GM18508 (cell line): ENCODE measurements around the gene MX1.
A peak's percentile ranks its signal among the peaks of the same experiment; 100 is the strongest.
"Not testable (repeated sequence)": the region's sequence is repeated elsewhere in the genome, so short reads cannot be mapped to it uniquely, and the experiment has no call there.

Experiments used
- ATAC-seq: cut with Tn5 transposase; IDR thresholded peaks from one replicate; pipeline ENCODE4 v1.9.1; 2021; ENCODE audit warnings: moderate number of reproducible peaks; ENCODE audit not compliant: insufficient read depth, unreplicated experiment

MX1 gene

DNA sequence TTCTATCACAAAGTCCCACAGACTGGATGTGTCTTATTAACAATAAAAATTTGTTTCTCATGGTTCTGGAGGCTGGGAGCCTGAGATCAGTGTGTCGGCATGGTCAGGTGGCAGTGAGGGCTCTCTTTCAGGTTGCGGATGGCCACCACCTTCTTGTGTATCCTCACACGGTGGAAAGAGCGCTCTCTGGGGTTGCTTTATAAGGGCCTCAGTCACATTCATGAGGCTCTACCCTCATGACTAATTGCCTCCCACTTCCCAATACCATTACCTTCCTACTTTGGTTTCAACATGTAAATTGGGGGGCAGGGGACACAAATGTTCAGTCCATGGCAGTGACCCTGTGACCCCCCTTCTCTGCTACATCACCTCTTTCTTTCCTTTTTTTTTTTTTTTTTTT, 20.7 kb upstream of the MX1 start:
- ATAC-seq: no peak

DNA sequence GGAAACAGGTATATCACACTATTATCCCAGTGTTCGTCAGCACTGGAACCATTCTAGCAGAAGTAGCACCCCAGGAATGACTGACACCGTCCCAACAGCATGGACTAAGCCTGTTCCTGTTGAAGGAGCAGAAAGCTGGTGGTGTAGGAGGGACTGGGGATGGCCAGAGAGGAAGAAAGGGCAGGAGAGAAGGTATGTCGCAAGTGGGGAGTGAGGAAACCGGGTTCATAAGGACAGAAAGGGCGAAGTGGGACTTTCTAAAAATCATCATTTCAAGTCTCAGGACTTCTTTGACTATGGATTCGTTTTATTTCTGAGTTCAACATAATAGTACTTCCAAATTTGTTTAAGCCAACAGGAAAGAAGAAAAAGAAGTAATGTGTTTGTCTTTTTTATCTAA, 19.7 kb upstream of the MX1 start:
- ATAC-seq: no peak

DNA sequence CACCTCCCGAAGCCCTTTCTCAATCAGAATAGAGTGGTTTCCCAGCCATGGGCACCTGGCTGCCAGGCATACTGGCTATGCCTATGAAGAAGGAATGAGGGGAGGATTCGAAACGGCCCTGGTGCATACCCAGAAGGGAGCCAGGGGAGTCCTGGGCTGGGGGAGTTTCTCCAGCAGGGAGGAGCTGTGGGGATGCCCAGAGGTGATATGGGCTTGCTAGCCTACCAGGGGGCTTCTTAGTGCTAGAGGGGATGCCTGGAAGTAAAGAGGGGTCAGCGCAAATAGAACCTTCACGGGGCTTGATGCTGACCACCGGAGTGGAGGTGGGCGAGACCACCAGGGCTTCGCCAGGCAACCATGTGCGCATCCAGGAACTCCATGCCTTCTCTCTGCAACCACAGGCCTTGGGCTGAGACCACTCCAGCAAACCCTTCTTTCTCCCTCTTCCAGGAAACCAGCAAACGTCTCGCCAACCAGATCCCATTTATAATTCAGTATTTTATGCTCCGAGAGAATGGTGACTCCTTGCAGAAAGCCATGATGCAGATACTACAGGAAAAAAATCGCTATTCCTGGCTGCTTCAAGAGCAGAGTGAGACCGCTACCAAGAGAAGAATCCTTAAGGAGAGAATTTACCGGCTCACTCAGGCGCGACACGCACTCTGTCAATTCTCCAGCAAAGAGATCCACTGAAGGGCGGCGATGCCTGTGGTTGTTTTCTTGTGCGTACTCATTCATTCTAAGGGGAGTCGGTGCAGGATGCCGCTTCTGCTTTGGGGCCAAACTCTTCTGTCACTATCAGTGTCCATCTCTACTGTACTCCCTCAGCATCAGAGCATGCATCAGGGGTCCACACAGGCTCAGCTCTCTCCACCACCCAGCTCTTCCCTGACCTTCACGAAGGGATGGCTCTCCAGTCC, 18.2 kb upstream of the MX1 start:
- no peak for ATAC-seq

DNA sequence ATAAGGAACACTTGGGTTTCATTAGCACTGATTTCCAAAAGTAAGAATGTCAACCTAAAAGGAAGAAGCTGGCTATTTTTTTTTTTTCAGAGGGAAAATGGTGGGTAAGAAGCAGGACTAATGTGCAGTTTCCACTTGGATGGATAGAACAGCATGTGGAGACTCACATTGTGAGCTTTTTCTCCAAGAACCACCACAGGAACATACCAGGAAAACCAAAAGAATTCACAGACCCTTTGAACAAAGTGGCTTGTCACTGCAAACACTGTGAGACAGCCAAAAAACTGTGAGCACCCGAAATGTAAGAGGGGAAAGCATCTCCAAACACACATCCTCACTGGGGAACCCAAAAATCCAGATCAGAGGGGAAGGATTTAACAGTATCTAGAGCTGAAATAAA, 15.7 kb upstream of the MX1 start:
- no peak for ATAC-seq

DNA sequence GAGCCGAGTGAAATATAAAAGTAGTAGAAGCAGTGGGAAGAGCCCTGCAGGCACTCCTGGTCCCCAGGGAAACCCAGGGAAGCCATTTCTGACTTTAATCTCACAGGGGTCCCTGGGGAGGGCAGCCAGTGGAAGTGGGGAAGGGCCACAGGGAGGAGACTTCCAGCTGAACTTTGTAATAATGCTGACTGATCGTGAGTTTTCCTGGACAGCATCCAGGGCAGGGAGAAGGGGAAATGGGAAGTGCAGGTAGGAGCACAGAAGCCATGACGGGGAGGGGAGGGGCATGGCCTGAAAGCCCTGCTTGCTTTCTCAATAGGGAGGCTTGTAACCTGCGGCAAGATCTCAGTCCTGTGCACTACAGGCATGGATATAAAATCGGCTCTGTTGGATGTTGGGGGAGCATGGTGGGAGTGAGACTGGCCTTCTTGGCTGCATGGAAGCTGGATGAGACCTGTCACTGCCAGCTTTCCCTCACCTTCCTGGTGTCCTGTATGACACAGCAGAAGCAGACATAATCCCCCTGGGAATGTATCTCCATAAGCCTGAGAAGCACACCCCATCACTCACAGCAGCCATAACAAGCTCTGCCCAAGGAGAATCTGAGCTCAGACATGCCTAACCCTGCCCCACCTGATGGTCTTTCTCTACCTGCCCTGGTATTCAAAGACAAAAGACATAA, 15.1 kb upstream of the MX1 start:
- no peak for ATAC-seq

DNA sequence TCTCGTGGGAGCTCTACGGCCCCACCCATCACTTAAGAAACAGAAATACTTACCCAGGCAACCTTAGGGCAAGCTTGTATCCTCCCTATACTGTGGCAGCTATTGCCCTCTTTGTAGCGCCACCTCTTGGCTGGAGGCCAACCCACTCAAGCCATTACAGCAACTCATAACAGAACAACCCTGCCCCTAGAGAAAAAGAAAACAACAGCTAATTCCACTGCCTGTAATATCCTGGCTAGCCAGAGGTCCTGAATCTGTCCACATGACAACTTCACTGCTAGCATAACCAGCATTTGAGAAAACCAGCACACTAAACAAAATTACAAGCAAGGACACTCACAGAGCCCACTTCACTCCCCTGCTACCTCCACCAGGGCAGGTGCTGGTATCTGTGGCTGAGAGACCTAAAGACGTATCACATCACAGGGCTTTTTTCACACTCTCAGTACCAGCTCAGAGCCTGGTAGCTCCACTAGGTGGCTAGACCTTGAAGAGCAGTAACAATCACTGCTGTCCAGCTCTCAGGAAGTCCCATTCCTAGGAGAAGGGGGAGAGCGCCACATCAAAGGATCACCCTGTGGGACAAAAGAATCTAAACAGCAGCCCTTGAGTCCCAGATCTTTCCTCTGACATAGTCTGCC, 14.5 kb upstream of the MX1 start:
- no peak for ATAC-seq

DNA sequence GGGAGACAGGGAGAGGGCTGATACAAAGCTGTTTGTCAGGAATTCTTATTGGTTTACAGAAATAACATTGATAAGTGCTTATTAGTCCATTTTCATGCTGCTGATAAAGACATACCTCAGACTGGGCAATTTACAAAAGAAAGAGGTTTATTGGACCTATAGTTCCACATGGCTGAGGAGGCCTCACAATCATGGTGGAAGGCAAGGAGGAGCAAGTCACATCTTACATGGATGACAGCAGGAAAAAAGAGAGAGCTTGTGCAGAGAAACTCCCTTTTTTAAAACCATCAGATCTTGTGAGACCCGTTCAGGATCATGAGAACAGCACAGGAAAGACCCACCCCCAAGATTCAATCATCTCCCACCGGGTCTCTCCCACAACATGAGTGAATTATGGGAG, 8.5 kb upstream of the MX1 start:
- ATAC-seq: not testable (repeated sequence)

DNA sequence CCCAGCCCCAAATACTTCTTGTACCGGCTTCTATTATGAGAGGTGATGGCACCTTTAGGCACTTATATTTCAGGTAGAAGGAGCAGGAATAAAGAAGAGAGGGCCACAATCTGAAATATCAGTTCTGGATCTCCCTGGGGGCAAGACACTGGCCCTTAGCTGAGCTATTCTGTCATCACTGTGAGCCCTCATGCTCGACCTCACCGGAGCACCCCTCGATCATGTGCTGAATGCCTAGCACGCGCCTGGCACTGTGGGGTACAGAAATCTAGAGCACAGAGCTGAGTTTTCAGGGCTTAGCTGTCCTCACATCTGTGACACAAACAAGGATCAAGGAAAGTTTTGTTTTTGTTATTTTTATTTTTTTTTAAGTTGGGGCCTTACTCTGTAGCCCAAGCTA, 7.6 kb upstream of the MX1 start:
- no peak for ATAC-seq

DNA sequence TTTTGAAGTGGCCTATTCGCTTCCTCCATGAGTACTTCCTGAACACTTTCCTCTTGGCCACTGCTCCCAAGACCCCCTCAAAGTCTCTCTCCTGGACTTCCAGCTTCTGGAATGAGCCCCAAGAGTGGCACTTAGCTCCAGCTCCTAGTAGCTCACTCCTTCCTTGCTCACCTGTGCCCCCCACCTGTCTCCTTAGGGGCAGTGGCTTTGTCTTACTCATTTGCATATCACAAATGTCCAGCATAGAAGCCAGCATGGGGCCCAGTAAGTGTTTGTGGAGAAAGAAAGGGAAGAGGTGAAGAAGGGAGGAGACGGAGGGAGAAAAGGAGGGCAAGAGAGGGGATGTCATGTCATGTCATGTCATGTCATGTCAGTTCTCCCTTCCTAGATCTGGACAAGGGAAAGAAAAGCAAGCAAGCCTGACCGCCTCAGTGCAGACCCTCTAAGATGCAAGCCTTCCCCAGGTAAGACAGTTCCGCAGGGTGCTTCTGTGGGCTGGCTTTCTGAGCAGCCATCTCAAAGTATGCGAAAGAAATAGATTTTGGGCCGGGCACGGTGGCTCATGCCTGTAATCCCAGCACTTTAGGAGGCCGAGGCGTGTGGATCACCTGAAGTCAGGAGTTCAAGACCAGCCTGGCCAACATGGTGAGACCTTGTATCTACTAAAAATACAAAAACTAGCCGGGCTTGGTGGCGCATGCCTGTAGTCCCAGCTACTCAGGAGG, 6.9 kb upstream of the MX1 start:
- no peak for ATAC-seq

DNA sequence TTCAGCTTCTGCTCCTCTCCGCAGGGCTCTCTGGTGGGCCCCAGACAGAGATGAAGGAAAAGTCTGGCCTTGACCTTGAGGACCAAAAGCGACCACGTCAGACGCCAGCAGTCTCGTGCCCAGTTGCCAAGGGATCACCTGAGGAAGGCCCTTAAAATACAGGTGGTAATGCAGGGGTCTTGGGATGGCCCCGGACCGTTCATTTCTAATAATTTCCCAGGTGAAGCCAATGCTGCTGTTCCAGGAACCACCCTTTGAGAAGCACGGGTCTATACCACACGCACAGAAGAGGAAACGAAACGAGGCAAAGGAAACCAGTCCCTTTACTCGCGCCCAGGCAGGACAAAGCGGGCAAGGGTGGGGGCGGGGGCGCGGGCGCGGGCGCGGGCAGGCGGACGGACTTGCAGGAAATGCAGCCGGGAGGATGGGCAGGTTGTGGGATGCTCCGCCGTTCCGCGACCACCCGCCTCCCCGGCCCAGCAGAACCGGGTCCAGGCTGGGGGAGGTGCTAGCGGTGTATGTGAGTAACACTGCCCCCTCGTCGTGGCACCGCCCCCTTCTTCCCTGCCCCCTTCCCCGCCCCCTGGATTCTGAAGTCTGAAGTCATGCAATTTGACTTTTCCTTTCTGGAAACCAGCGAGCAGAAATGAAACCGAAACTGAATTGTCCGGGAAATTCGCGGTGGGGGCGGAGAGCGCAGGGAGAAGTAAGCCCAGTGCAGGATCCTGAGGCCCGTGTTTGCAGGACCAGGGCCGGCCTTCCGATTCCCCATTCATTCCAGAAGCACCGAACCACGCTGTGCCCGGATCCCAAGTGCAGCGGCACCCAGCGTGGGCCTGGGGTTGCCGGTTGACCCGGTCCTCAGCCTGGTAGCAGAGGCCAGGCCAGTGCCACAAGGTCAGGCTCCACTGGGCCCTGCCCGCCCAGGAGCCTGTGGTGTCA, 5.8 kb upstream of the MX1 start:
- ATAC-seq: peak; percentile 60

DNA sequence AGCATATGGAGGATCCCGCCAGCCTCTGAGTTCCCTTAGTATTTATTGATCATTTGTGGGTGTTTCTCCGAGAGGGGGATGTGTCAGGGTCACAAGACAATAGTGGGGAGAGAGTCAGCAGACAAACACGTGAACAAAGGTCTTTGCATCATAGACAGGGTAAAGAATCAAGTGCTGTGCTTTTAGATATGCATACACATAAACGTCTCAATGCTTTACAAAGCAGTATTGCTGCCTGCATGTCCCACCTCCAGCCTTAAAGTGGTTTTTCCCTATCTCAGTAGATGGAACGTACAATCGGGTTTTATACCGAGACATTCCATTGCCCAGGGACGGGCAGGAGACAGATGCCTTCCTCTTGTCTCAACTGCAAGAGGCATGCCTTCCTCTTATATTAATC, 5.0 kb upstream of the MX1 start:
- ATAC-seq: not testable (repeated sequence)

DNA sequence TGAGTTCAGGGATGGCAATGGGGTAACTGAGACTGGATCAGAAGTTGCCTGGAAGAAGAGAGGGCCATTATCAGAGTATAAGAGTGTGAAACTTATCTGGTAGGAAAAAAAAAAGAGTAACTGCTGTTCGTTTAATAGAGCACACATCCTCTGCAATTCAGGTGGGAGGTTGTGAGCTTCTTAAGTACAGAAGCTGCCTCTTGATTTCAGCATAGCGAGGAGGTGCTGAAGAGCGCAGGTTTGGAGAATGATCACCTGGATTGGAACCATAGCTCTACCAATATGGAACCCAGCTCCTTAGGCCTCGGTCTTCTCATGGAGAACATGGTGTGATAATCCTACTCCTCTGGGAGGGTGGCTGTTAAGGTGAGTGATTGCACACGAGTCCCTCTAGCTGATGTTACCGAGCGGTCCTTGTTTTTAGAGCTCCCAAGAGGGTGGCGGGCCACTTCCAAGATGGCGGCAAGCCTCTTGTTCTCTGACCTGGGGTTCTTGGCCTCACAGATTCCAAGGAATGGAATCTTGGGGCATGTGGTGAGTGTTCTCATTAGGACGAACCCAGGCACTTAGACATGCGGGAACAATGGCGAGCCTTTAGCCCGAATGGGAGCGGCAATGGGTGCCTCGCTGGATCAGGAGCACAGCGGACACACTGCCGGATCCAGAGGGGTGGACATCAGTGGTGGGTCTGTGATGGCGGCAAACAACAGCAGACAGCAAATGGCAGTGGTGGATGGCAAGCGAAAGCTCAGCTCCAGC, 3.3 kb upstream of the MX1 start:
- no peak for ATAC-seq

DNA sequence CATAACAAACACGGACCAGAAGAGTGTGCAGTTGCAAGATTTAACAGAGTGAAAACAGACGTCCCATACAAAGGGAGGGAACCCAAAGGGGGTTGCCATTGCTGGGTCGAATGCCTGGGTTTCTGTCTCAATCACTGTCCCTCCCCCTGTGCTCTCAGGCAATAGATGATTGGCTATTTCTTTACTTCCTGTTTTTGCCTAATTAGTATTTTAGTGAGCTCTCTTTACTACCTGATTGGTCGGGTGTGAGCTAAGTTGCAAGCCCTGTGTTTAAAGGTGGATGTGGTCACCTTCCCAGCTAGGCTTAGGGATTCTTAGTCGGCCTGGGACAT, 2.8 kb upstream of the MX1 start:
- not testable (repeated sequence) for ATAC-seq

DNA sequence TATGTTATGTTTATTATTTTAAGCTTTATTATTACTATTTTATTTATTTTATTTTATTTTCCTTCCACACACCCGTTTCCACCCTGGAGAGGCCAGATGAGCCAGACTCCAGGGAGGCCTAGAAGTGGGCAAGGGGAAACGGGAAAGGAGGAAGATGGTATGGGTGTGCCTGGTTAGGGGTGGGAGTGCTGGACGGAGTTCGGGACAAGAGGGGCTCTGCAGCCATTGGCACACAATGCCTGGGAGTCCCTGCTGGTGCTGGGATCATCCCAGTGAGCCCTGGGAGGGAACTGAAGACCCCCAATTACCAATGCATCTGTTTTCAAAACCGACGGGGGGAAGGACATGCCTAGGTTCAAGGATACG, 468 bp upstream of the MX1 start:
- no peak for ATAC-seq

DNA sequence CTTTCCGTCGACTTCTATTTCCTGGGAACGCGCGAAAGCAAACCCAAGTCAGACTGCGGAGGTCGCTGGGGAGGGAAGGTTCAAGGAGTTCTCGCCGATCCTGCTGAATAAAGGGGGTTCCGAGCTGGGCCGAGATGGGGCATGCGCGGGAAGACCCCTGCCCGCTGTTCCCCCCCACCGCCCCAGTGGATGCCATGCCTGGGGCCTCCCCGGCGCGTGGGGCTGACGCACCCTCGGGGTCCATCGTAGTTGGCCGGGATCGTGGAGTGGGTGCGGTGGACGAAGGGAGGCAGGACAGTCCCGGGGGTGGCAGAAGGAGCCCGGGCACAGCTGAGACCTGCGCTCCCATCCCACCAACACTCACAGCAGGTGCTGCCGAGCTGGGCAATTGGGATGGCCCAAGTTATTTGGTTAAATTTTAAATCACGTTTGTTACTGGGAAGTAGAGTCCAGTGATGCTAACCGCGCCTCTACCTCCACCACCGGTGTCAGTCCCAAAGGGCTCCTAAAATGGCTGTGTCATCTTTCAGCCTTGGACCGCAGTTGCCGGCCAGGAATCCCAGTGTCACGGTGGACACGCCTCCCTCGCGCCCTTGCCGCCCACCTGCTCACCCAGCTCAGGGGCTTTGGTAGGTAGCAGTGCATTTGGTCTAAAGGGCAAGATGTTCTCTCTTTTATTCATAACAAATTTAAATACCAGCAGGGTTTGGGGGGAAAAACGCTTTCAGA, 801 bp downstream of the MX1 start:
- ATAC-seq: no peak

DNA sequence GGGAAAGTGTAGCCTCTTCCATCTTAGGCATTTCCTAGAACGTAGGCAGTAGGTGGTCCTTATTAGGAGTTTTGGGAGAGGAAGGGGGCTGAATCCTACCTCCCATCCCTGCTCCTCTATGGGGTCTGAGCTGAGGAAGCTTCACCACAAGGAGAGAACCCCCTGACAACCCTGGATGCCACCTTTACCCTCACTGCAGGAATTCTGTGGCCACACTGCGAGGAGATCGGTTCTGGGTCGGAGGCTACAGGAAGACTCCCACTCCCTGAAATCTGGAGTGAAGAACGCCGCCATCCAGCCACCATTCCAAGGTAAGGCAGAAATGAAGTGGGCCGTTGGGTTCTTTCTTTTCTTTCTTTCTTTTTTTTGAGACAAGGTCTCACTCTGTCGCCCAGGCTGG, 1.5 kb downstream of the MX1 start:
- no peak for ATAC-seq

DNA sequence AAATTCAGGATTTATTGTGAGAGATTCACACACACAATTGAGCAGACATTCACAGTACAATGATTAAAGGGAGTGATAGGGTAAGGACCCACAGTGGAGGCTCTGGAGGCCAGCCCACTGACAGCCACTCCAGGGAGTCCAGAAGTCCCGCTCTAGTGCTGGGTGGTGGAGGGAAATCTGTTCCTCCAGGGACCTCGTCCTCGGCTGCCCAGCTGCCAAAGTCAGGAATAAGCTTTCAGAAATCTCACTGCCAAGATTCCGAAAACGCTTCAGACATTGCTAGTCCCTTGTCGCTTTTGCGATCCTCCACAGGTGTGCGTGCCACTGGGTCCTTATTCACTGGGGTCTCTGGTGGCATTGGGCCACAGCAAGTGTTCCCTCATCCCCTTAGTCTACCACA, 2.3 kb downstream of the MX1 start:
- no peak for ATAC-seq

DNA sequence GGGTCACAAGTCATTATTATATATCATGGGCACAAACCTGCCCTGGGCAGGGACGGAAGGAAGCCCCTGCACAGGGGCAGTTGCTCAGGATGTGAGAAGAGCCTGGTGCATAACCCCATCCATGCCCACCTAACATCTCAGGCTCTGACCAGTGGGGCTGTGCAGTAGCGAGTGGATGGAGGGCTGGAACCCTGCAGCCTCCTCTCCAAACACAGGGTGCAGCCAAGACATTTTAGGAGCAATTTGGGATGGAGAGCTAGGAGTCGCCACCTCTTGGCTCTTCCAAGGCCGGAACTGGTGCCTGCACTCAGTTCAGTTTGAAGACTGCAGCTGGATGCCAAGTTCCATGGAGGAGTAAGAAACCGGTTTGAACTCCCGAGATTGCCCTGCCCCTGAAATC, 2.8 kb downstream of the MX1 start:
- ATAC-seq: no peak
